SK-N-SH (cell line): Measurements from ENCODE around the gene CYLD. TPM values are rescaled to one million over a fixed set of nuclear protein-coding genes. Genes with fewer than 3 reads are reported as not detected.
A peak's percentile ranks its signal among the peaks of the same experiment; 100 is the strongest.

ENCODE experiments used
- CTCF ChIA-PET: fragments of 300-600, 350-600 bp; formaldehyde crosslinking; extraction: SDS; loops from one replicate; lab custom pipeline; 2021; lab: Yijun Ruan, JAX
- POLR2A ChIA-PET: fragments of 350-600 bp; sonication (Branson Sonifier 250); formaldehyde crosslinking; extraction: SDS; loops from one replicate; lab custom pipeline; 2020; ENCODE audit warnings: antibody characterized with exemption, inconsistent platforms; lab: Yijun Ruan, JAX
- DNase-seq: peaks from one replicate; pipeline ENCODE4 v3.0.0; 2012
- H2AFZ ChIP-seq: fragments of 200-600 bp; sonication (generic); 2 replicates; pipeline ENCODE4 v1.8.1; 2016; ENCODE audit warnings: antibody characterized with exemption, mild to moderate bottlenecking, low read depth
- H3F3A ChIP-seq: fragments of 200-600 bp; sonication (generic); replicated peaks from 2 replicates; pipeline ENCODE3; 2016; ENCODE audit warnings: antibody characterized with exemption, mild to moderate bottlenecking; ENCODE audit not compliant: insufficient read depth
- H3K27ac ChIP-seq, 2 experiments: fragments of 200-500 bp in 1 of 2; fragments of 200-600 bp in 1 of 2; sonication (Bioruptor generic) in 1 of 2; sonication (generic), shearing (Covaris generic) in 1 of 2; 2 replicates each; pipeline versions ENCODE4 v1.5.1 to v1.6.1; 2014 to 2016; ENCODE audit warnings: low read depth in 2 of 2, inconsistent platforms in 1 of 2, low read length in 1 of 2, mild to moderate bottlenecking in 1 of 2, mixed read lengths in 1 of 2
- H3K27me3 ChIP-seq: fragments of 200-600 bp; sonication (generic), shearing (Covaris generic); 2 replicates; pipeline ENCODE4 v1.6.1; 2016; ENCODE audit warnings: mixed run types; ENCODE audit not compliant: insufficient read depth
- H3K36me3 ChIP-seq, 2 experiments: fragments of 200-500 bp in 1 of 2; fragments of 200-600 bp in 1 of 2; sonication (Bioruptor generic) in 1 of 2; sonication (generic) in 1 of 2; replicated peaks in 1 of 2; 2 replicates each; pipeline versions ENCODE3 to v1.5.1; 2014 to 2016; ENCODE audit warnings: low read length in 1 of 2, mild to moderate bottlenecking in 1 of 2; ENCODE audit not compliant: insufficient read depth in 2 of 2, control insufficient read depth in 1 of 2
- H3K4me1 ChIP-seq, 2 experiments: fragments of 200-500 bp in 1 of 2; fragments of 200-600 bp in 1 of 2; sonication (Bioruptor generic) in 1 of 2; sonication (generic), shearing (Covaris generic) in 1 of 2; 2 replicates each; pipeline versions ENCODE4 v1.5.1 to v1.6.1; 2014 to 2016; ENCODE audit warnings: low read depth in 1 of 2, low read length in 1 of 2, mixed run types in 1 of 2; ENCODE audit not compliant: insufficient read depth in 2 of 2, control insufficient read depth in 1 of 2
- H3K4me2 ChIP-seq: fragments of 200-600 bp; sonication (generic), shearing (Covaris generic); 2 replicates; pipeline ENCODE4 v1.6.1; 2017; ENCODE audit warnings: mixed run types
- H3K4me3 ChIP-seq, 2 experiments: fragments of 200-500 bp in 1 of 2; fragments of 200-600 bp in 1 of 2; sonication (Bioruptor generic) in 1 of 2; sonication (generic), shearing (Covaris generic) in 1 of 2; 2 replicates each; pipeline versions ENCODE4 v1.5.1 to v1.8.1; 2014 to 2016; ENCODE audit warnings: low read depth in 2 of 2, inconsistent platforms in 1 of 2, low read length in 1 of 2, mild to moderate bottlenecking in 1 of 2, mixed read lengths in 1 of 2, moderate library complexity in 1 of 2
- H3K79me2 ChIP-seq: fragments of 200-600 bp; sonication (generic); 2 replicates; pipeline ENCODE4 v1.8.1; 2017; ENCODE audit warnings: mild to moderate bottlenecking; ENCODE audit not compliant: insufficient read depth
- H3K9ac ChIP-seq: fragments of 200-600 bp; sonication (generic); 2 replicates; pipeline ENCODE4 v1.6.1; 2017; ENCODE audit warnings: mixed run types
- H3K9me2 ChIP-seq: fragments of 200-600 bp; sonication (generic); 2 replicates; pipeline ENCODE4 v1.6.1; 2017; ENCODE audit warnings: mixed run types
- H3K9me3 ChIP-seq: fragments of 200-600 bp; sonication (generic); 2 replicates; pipeline ENCODE4 v1.6.1; 2017; ENCODE audit warnings: mixed run types, mild to moderate bottlenecking, moderate library complexity
- H4K20me1 ChIP-seq: fragments of 200-600 bp; sonication (generic); 2 replicates; pipeline ENCODE4 v1.6.1; 2017; ENCODE audit warnings: mild to moderate bottlenecking, mixed run types; ENCODE audit not compliant: insufficient read depth
- CHD2 ChIP-seq: fragments of 150-350 bp; IDR thresholded peaks from 2 replicates; pipeline ENCODE4 v1.6.1; 2018; ENCODE audit warnings: low read length; ENCODE audit not compliant: partially characterized antibody
- CTCF ChIP-seq: fragments of 200-600 bp; sonication (generic); IDR thresholded peaks from 2 replicates; pipeline ENCODE4 v1.6.1; 2017; ENCODE audit warnings: antibody characterized with exemption, mild to moderate bottlenecking, moderate library complexity
- ELF1 ChIP-seq: IDR thresholded peaks from 2 replicates; pipeline ENCODE4 v1.4.0; 2012
- FOXM1 ChIP-seq: IDR thresholded peaks from 2 replicates; pipeline ENCODE4 v1.4.0; 2012; ENCODE audit warnings: low read depth, mild to moderate bottlenecking
- GABPA ChIP-seq: IDR thresholded peaks from 2 replicates; pipeline ENCODE4 v1.4.0; 2012; ENCODE audit warnings: low read depth, mild to moderate bottlenecking
- GATA2 ChIP-seq: sonication (generic); formaldehyde crosslinking; IDR thresholded peaks from 2 replicates; pipeline ENCODE4 v1.5.0; 2020; ENCODE audit warnings: mild to moderate bottlenecking, missing genetic modification reagents
- JUND ChIP-seq: IDR thresholded peaks from 2 replicates; pipeline ENCODE4 v1.4.0; 2012
- MEF2A ChIP-seq: IDR thresholded peaks from 2 replicates; pipeline ENCODE4 v1.4.0; 2012; ENCODE audit warnings: low read depth, borderline replicate concordance
- MXI1 ChIP-seq: IDR thresholded peaks from 2 replicates; pipeline ENCODE4 v1.6.1; 2012; ENCODE audit warnings: mild to moderate bottlenecking, low read depth, low read length, improper control_type of control experiment
- NRF1 ChIP-seq: IDR thresholded peaks from 2 replicates; pipeline ENCODE4 v1.6.1; 2012; ENCODE audit warnings: low read depth, mild to moderate bottlenecking, low read length
- POLR2AphosphoS5 ChIP-seq: IDR thresholded peaks from 2 replicates; pipeline ENCODE4 v1.6.1; 2012; ENCODE audit warnings: low read depth, low read length
- RAD21 ChIP-seq: IDR thresholded peaks from 2 replicates; pipeline ENCODE4 v1.6.1; 2012; ENCODE audit warnings: mild to moderate bottlenecking, low read length
- RCOR1 ChIP-seq: fragments of 150-350 bp; IDR thresholded peaks from 2 replicates; pipeline ENCODE4 v1.6.1; 2017; ENCODE audit warnings: antibody characterized with exemption, low read length
- REST ChIP-seq: IDR thresholded peaks from 2 replicates; pipeline ENCODE4 v1.6.1; 2012; ENCODE audit warnings: mild to moderate bottlenecking, low read depth, low read length, moderate library complexity
- RXRA ChIP-seq: IDR thresholded peaks from 2 replicates; pipeline ENCODE4 v1.4.0; 2012; ENCODE audit warnings: low read depth, mild to moderate bottlenecking, borderline replicate concordance
- SIN3A ChIP-seq: IDR thresholded peaks from 2 replicates; pipeline ENCODE4 v1.6.1; 2012; ENCODE audit warnings: low read depth, mild to moderate bottlenecking, low read length, moderate library complexity, borderline replicate concordance
- TAF1 ChIP-seq: IDR thresholded peaks from 2 replicates; pipeline ENCODE4 v1.6.1; 2012; ENCODE audit warnings: low read depth, mild to moderate bottlenecking, low read length, moderate library complexity, borderline replicate concordance
- TCF12 ChIP-seq: IDR thresholded peaks from 2 replicates; pipeline ENCODE4 v1.4.0; 2012
- TEAD4 ChIP-seq: IDR thresholded peaks from 2 replicates; pipeline ENCODE4 v1.4.0; 2012; ENCODE audit warnings: mild to moderate bottlenecking, borderline replicate concordance; ENCODE audit not compliant: insufficient read depth
- USF2 ChIP-seq: fragments of 150-350 bp; IDR thresholded peaks from 2 replicates; pipeline ENCODE4 v1.6.1; 2017; ENCODE audit warnings: antibody characterized with exemption, low read length, low read depth, borderline replicate concordance
- WGBS: methylation state at CpG from one replicate; pipeline ENCODE4 v1.1.6; 2017; ENCODE audit warnings: low lambda C conversion rate; 5-methylcytosine and 5-hydroxymethylcytosine counted together
- polyA plus RNA-seq, 3 experiments: library from polyadenylated mRNA; depleted of rRNA; stranded (reverse); fragments of >200 nt; gene quantifications; 2 replicates each; pipeline ENCODE4 v1.2.3, GENCODE V29; 2012
- TF ChIP-seq, protein P1 (sequence below): IDR thresholded peaks from 2 replicates; pipeline ENCODE4 v1.4.0; 2012; ENCODE audit warnings: low read depth
- TF ChIP-seq, protein P2 (sequence below): IDR thresholded peaks from 2 replicates; pipeline ENCODE4 v1.4.0; 2012; ENCODE audit warnings: low read depth, borderline replicate concordance

The CYLD gene
- 6.5 and 8.9 TPM in 2 replicates for polyA plus RNA-seq (2012; rRNA removed)
- 10.1 and 11.0 TPM in 2 replicates for polyA plus RNA-seq (2012; cell fraction: cytosol; rRNA removed)
- 6.1 and 10.5 TPM in 2 replicates for polyA plus RNA-seq (2012; cell fraction: nucleus; rRNA removed)

GRCh38 chr16:50741781-50742575 lies at the start of gene CYLD:
TSS of gene CYLD (plus strand) at chr16:50742086. CDS start at chr16:50749699, 7,613 bp downstream.
- DNase-seq = peak; percentile 99
- Histone ChIP-seq H4K20me1 (no peaks in the 10 kb centered on the region), H3K27ac (peak within 1 kb of the TSS; percentile 22 to 48; a peak in 3 of 4 replicates), H3K4me2 (peak within 1 kb of the TSS; percentile 83), H3K4me1 (peaks cover 10 to 12% of the 10 kb centered on the region in 2 experiments; a peak in 3 of 4 replicates), H3K9ac (peak within 1 kb of the TSS; percentile 83), H3K9me3 (no peaks in the 10 kb centered on the region), H3F3A (peaks cover 8% of the 10 kb centered on the region), H3K4me3 (peak within 1 kb of the TSS; percentile 77 to 83), H3K36me3 (peaks cover 0 to 3% of the 10 kb centered on the region in 2 experiments), H3K9me2 (no peaks in the 10 kb centered on the region), H2AFZ (peak within 1 kb of the TSS; percentile 96), H3K27me3 (no peaks in the 10 kb centered on the region), H3K79me2 (peaks cover 4% of the 10 kb centered on the region; the same call in 1 of the 2 replicates)
- ChIA-PET POLR2A (no interaction called here), CTCF (interaction anchor here (0.9 to 1.0 kb wide), 2 partner anchors 10 to 77 kb away, joined by 4 to 5 read pairs; no protein-coding TSS in a partner anchor)
- 0% methylated on average over 8 of the region's 93 CpGs for WGBS
- TF ChIP-seq SIN3A = 0 out of 2 replicates have a peak, but pooled peaks have one; percentile 27
- no peak for TF ChIP-seq GATA2
- TF ChIP-seq TEAD4 = no peak
- TF ChIP-seq JUND = no peak
- no peak for TF ChIP-seq RCOR1
- TF ChIP-seq TAF1 = peak; percentile 27; the same call in 1 of the 2 replicates
- TF ChIP-seq POLR2AphosphoS5 = no peak
- TF ChIP-seq, protein P1, sequence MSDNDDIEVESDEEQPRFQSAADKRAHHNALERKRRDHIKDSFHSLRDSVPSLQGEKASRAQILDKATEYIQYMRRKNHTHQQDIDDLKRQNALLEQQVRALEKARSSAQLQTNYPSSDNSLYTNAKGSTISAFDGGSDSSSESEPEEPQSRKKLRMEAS = no peak
- peak; percentile 60 for TF ChIP-seq GABPA
- TF ChIP-seq MEF2A = no peak
- no peak for TF ChIP-seq REST
- no peak for TF ChIP-seq CTCF
- peak; percentile 84 for TF ChIP-seq CHD2
- TF ChIP-seq ELF1 = no peak
- TF ChIP-seq USF2 = no peak
- TF ChIP-seq TCF12 = no peak; the same call in 1 of the 2 replicates
- no peak for TF ChIP-seq FOXM1
- no peak for TF ChIP-seq RXRA
- TF ChIP-seq MXI1 = peak; percentile 64; the same call in 1 of the 2 replicates
- TF ChIP-seq, protein P2, sequence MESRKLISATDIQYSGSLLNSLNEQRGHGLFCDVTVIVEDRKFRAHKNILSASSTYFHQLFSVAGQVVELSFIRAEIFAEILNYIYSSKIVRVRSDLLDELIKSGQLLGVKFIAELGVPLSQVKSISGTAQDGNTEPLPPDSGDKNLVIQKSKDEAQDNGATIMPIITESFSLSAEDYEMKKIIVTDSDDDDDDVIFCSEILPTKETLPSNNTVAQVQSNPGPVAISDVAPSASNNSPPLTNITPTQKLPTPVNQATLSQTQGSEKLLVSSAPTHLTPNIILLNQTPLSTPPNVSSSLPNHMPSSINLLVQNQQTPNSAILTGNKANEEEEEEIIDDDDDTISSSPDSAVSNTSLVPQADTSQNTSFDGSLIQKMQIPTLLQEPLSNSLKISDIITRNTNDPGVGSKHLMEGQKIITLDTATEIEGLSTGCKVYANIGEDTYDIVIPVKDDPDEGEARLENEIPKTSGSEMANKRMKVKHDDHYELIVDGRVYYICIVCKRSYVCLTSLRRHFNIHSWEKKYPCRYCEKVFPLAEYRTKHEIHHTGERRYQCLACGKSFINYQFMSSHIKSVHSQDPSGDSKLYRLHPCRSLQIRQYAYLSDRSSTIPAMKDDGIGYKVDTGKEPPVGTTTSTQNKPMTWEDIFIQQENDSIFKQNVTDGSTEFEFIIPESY = no peak
- TF ChIP-seq NRF1 = peak; percentile 21; the same call in 1 of the 2 replicates
- no peak for TF ChIP-seq RAD21
